Measurements from ENCODE around the gene WDR54. TPM values are rescaled to one million over a fixed set of nuclear protein-coding genes. Genes with fewer than 3 reads are reported as not detected.

Gene WDR54
- total RNA-seq: 10 to 100 TPM; 26.5 to 78.5 (median 30.8) TPM
- polyA plus RNA-seq: 10 to 100 TPM; 38.8 to 68.2 TPM
- 19.9 reads per million, percentile 50 among the genes with 10 or more reads in this experiment for total RNA-seq

DNA sequence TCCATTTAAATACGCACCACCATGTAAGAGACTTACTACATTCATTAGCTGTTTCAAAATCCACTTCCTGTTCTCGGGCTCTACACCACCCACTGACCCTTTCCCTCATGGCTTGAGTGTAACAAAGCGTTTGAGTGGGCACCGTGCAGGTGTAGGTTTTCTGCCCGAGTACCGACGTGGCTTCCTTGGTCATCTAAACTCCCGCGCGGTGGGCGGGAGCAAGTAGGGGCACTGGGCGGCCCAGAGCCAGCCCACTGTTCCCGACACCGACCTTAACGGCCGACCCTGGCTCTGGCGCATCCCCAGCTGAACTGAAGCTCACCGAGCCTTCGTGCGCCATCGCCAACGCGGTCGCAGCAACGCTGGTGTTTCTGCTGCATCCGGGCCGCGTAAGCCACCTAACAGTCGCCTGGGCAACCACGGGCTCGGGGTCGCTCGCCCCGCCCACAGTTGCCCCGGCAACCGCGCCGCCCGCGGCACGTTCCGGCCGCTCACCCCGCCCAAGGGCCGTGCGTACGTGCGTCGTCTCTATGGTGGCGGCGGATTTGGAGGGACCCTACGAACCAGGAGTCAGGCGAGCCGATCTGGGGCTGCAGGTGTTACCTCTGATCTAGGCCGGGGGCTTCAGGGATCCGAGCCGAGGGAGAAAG is at the start of gene WDR54, which contains the start of gene C2orf81:
TSS of gene WDR54 (plus strand) at position 510 of the 650 bp plus-strand sequence. CDS start 424 bp downstream, outside the sequence.
TSS of gene C2orf81 (minus strand) at position 399 of the 650 bp plus-strand sequence. CDS start at position 340, 59 bp downstream.
- Mint-ChIP-seq H3K27me3 (no peaks in the 10 kb centered on the region), H3K9me3 (no peaks in the 10 kb centered on the region), H3K4me1 (peaks cover 14 to 44% (median 36%) of the 10 kb centered on the region in 7 donors), H3K27ac (peak within 1 kb of the TSS; percentile 96 to 100 (median 99)), H3K36me3 (peaks cover 0 to 16% (median 0%) of the 10 kb centered on the region in 5 donors), H3K4me3 (peak within 1 kb of the TSS; percentile 90 to 100 (median 98))
- no peaks in the 10 kb centered on the region for H3K9me3 ChIP-seq (ENCODE audit: control insufficient read depth in 2 of 3, low read length in 3 of 3)
- intact Hi-C loops (cut with micrococcal nuclease): loop anchor here (1.0 to 10.0 kb wide), 13 partner anchors 29 to 1037 kb away; partner anchors contain the start of genes AUP1 (in 2 of the 2), HTRA2 (in 2 of the 2), TPRKB (in 2 of the 2) and TTC31 (in 2 of the 2)
- POLR2A ChIA-PET: interaction anchor here (0.6 to 3.1 kb wide), 9 partner anchors 9 to 494 kb away, joined by 3 to 23 read pairs (median 4); partner anchors contain the start of genes CCDC142, INO80B, MOB1A and MTHFD2
- peaks cover 4 to 19% of the 10 kb centered on the region in 2 donors for H3K4me1 ChIP-seq (ENCODE audit: control insufficient read depth in 2 of 2, insufficient read depth in 2 of 2, low read length in 2 of 2)
- ATAC-seq (peak; percentile 97), DNase-seq (peak; percentile 86 to 96 (median 95))
- H3K4me3 ChIP-seq (ENCODE audit: low read length): peak within 1 kb of the TSS; percentile 96
- H3K36me3 ChIP-seq (ENCODE audit: control insufficient read depth in 2 of 3, insufficient read depth in 3 of 3, low read length in 3 of 3): peaks cover 0 to 19% (median 0%) of the 10 kb centered on the region in 3 experiments
- H3K27me3 ChIP-seq (ENCODE audit: control insufficient read depth in 2 of 2, insufficient read depth in 2 of 2, low read length in 2 of 2): no peaks in the 10 kb centered on the region
- H3K27ac ChIP-seq (ENCODE audit: low read depth, low read length): peak within 1 kb of the TSS; percentile 97
- CTCF ChIA-PET: interaction anchor here (0.6 to 2.3 kb wide), 4 partner anchors 27 to 593 kb away, joined by 3 to 10 read pairs (median 5); partner anchors contain the start of gene MOB1A

DNA sequence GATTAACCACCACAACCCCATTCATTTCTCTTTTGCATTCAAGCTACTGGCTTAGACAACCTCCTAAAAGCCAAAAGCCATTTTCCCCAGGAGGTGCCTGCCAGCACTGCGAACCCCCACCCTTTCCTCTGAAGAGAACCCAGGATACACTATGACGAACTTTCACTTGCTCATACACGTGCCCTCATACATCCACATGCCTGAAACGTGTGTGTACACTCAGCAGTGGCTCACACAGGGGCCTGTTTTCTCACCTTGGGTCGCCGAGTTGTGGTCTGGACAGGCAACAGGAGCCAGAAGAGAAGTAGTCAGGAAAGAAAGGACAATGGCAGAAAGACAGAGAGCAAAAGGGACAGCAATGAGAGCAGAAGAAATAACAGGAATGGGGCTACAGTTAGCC is 48.9 kb upstream of the WDR54 start:
- ATAC-seq: no peak
- Mint-ChIP-seq H3K4me1 (peaks cover 0 to 16% (median 7%) of the 10 kb centered on the region in 7 donors), H3K27me3 (no peaks in the 10 kb centered on the region), H3K36me3 (peaks cover 8 to 64% (median 42%) of the 10 kb centered on the region in 5 donors), H3K9me3 (no peaks in the 10 kb centered on the region), H3K4me3 (no peak overlapping the region), H3K27ac (peak overlapping the region in 1 of 9 donors; percentile 84)
- ChIA-PET CTCF (interaction anchor here (0.6 kb wide), 1 partner anchor 20 kb away, joined by 3 read pairs; no protein-coding TSS in a partner anchor), POLR2A (no interaction called here)
- Histone ChIP-seq H3K4me3 (ENCODE audit: low read length) (no peak overlapping the region), H3K4me1 (ENCODE audit: control insufficient read depth in 2 of 2, insufficient read depth in 2 of 2, low read length in 2 of 2) (no peaks in the 10 kb centered on the region), H3K27me3 (ENCODE audit: control insufficient read depth in 2 of 2, insufficient read depth in 2 of 2, low read length in 2 of 2) (no peaks in the 10 kb centered on the region), H3K27ac (ENCODE audit: low read depth, low read length) (no peak overlapping the region), H3K36me3 (ENCODE audit: control insufficient read depth in 2 of 3, insufficient read depth in 3 of 3, low read length in 3 of 3) (peaks cover 26 to 72% (median 28%) of the 10 kb centered on the region in 3 experiments), H3K9me3 (ENCODE audit: control insufficient read depth in 2 of 3, low read length in 3 of 3) (no peaks in the 10 kb centered on the region)
- no peak for DNase-seq
- intact Hi-C loops (cut with micrococcal nuclease): no loop called here

DNA sequence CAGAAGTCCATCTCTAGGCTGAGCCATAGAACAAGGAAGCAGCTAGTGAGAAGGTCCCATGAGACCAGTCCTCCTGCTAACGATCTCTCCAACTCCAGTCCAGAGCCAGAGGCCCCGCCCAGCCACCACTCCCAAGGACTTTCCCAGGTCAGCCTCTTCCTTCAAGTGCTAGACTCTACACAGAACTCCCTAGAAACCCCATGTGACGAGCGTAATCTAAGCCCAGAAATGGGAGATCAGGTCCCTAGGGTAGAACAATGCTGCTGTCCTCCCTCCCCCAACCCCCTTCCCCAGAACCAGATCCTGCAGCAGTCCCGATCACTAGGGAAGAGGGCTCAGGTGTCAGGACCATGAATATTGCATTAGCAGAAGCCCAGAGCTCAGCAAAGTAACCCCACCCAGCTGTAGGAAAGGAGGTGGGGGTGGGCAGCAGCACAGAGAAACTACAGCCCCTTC is 48.3 kb upstream of the WDR54 start:
- peaks cover 20 to 72% (median 23%) of the 10 kb centered on the region in 3 experiments for H3K36me3 ChIP-seq (ENCODE audit: control insufficient read depth in 2 of 3, insufficient read depth in 3 of 3, low read length in 3 of 3)
- H3K27ac ChIP-seq (ENCODE audit: low read depth, low read length): no peak overlapping the region
- no peak for ATAC-seq
- peaks cover 8 to 64% (median 40%) of the 10 kb centered on the region in 5 donors for H3K36me3 Mint-ChIP-seq
- H3K4me1 Mint-ChIP-seq: peaks cover 5 to 15% (median 8%) of the 10 kb centered on the region in 7 donors
- no peaks in the 10 kb centered on the region for H3K27me3 Mint-ChIP-seq
- no peaks in the 10 kb centered on the region for H3K4me1 ChIP-seq (ENCODE audit: control insufficient read depth in 2 of 2, insufficient read depth in 2 of 2, low read length in 2 of 2)
- H3K27ac Mint-ChIP-seq: peak overlapping the region in 1 of 9 donors; percentile 74
- no peaks in the 10 kb centered on the region for H3K9me3 Mint-ChIP-seq
- H3K4me3 Mint-ChIP-seq: no peak overlapping the region
- DNase-seq: no peak
- H3K27me3 ChIP-seq (ENCODE audit: control insufficient read depth in 2 of 2, insufficient read depth in 2 of 2, low read length in 2 of 2): no peaks in the 10 kb centered on the region
- H3K9me3 ChIP-seq (ENCODE audit: control insufficient read depth in 2 of 3, low read length in 3 of 3): no peaks in the 10 kb centered on the region
- ChIA-PET CTCF (no interaction called here), POLR2A (interaction anchor here (0.7 kb wide), 1 partner anchor 215 kb away, joined by 3 read pairs; no protein-coding TSS in a partner anchor)
- intact Hi-C loops (cut with micrococcal nuclease): no loop called here
- H3K4me3 ChIP-seq (ENCODE audit: low read length): no peak overlapping the region

GRCh38 chr2:74373985-74374384 is 47.5 kb upstream of the WDR54 start:
- Mint-ChIP-seq H3K4me1 (peaks cover 12 to 20% (median 14%) of the 10 kb centered on the region in 7 donors), H3K4me3 (peak overlapping the region in 1 of 10 donors; percentile 58), H3K27me3 (no peaks in the 10 kb centered on the region), H3K9me3 (no peaks in the 10 kb centered on the region), H3K27ac (peak overlapping the region in 1 of 9 donors; percentile 83), H3K36me3 (peaks cover 8 to 61% (median 36%) of the 10 kb centered on the region in 5 donors)
- no peak for ATAC-seq
- Histone ChIP-seq H3K27ac (ENCODE audit: low read depth, low read length) (no peak overlapping the region), H3K9me3 (ENCODE audit: control insufficient read depth in 2 of 3, low read length in 3 of 3) (no peaks in the 10 kb centered on the region), H3K4me3 (ENCODE audit: low read length) (no peak overlapping the region), H3K27me3 (ENCODE audit: control insufficient read depth in 2 of 2, insufficient read depth in 2 of 2, low read length in 2 of 2) (no peaks in the 10 kb centered on the region), H3K36me3 (ENCODE audit: control insufficient read depth in 2 of 3, insufficient read depth in 3 of 3, low read length in 3 of 3) (peaks cover 16 to 64% (median 16%) of the 10 kb centered on the region in 3 experiments), H3K4me1 (ENCODE audit: control insufficient read depth in 2 of 2, insufficient read depth in 2 of 2, low read length in 2 of 2) (no peaks in the 10 kb centered on the region)
- CTCF ChIA-PET: interaction anchor here (0.6 kb wide), 1 partner anchor 9 kb away, joined by 3 read pairs; no protein-coding TSS in a partner anchor
- no peak for DNase-seq
- intact Hi-C loops (cut with micrococcal nuclease): no loop called here
- POLR2A ChIA-PET: interaction anchor here (0.7 kb wide), 1 partner anchor 214 kb away, joined by 3 read pairs; no protein-coding TSS in a partner anchor

- ChIA-PET POLR2A (no interaction called here), CTCF (interaction anchor here (0.6 kb wide), 1 partner anchor 10 kb away, joined by 3 read pairs; no protein-coding TSS in a partner anchor)
- no peaks in the 10 kb centered on the region for H3K27me3 ChIP-seq (ENCODE audit: control insufficient read depth in 2 of 2, insufficient read depth in 2 of 2, low read length in 2 of 2)
- intact Hi-C loops (cut with micrococcal nuclease): no loop called here
- ATAC-seq: no peak
- Mint-ChIP-seq H3K27ac (peak overlapping the region in 3 of 9 donors; percentile 60 to 64 (median 62)), H3K4me3 (peak overlapping the region in 1 of 10 donors; percentile 58), H3K4me1 (peaks cover 13 to 25% (median 20%) of the 10 kb centered on the region in 7 donors), H3K9me3 (no peaks in the 10 kb centered on the region), H3K27me3 (no peaks in the 10 kb centered on the region), H3K36me3 (peaks cover 8 to 56% (median 32%) of the 10 kb centered on the region in 5 donors)
- no peak for DNase-seq
- H3K4me3 ChIP-seq (ENCODE audit: low read length): no peak overlapping the region
- peaks cover 1 to 4% of the 10 kb centered on the region in 2 donors for H3K4me1 ChIP-seq (ENCODE audit: control insufficient read depth in 2 of 2, insufficient read depth in 2 of 2, low read length in 2 of 2)
- no peak overlapping the region for H3K27ac ChIP-seq (ENCODE audit: low read depth, low read length)
- H3K9me3 ChIP-seq (ENCODE audit: control insufficient read depth in 2 of 3, low read length in 3 of 3): no peaks in the 10 kb centered on the region
- peaks cover 12 to 58% (median 16%) of the 10 kb centered on the region in 3 experiments for H3K36me3 ChIP-seq (ENCODE audit: control insufficient read depth in 2 of 3, insufficient read depth in 3 of 3, low read length in 3 of 3)
These were observed 46.9 kb upstream of the WDR54 start for GRCh38 chr2:74374509-74375205.

- CTCF ChIA-PET: no interaction called here
- H3K9me3 Mint-ChIP-seq: no peaks in the 10 kb centered on the region
- no peak for ATAC-seq
- Histone ChIP-seq H3K4me1 (ENCODE audit: control insufficient read depth in 2 of 2, insufficient read depth in 2 of 2, low read length in 2 of 2) (peaks cover 12 to 16% of the 10 kb centered on the region in 2 donors), H3K27me3 (ENCODE audit: control insufficient read depth in 2 of 2, insufficient read depth in 2 of 2, low read length in 2 of 2) (no peaks in the 10 kb centered on the region), H3K4me3 (ENCODE audit: low read length) (no peak overlapping the region), H3K27ac (ENCODE audit: low read depth, low read length) (no peak overlapping the region), H3K36me3 (ENCODE audit: control insufficient read depth in 2 of 3, insufficient read depth in 3 of 3, low read length in 3 of 3) (peaks cover 4 to 46% (median 10%) of the 10 kb centered on the region in 3 experiments), H3K9me3 (ENCODE audit: control insufficient read depth in 2 of 3, low read length in 3 of 3) (no peaks in the 10 kb centered on the region)
- H3K4me3 Mint-ChIP-seq: no peak overlapping the region
- peaks cover 4 to 44% (median 21%) of the 10 kb centered on the region in 5 donors for H3K36me3 Mint-ChIP-seq
- POLR2A ChIA-PET: no interaction called here
- intact Hi-C loops (cut with micrococcal nuclease): no loop called here
- H3K27ac Mint-ChIP-seq: peak overlapping the region in 1 of 9 donors; percentile 46
- H3K4me1 Mint-ChIP-seq: peaks cover 23 to 36% (median 31%) of the 10 kb centered on the region in 7 donors
- no peaks in the 10 kb centered on the region for H3K27me3 Mint-ChIP-seq
- no peak for DNase-seq
These were observed 45.7 kb upstream of the WDR54 start for GRCh38 chr2:74375838-74376237.

Data from naive thymus-derived CD4-positive, alpha-beta T cell (primary cell).